Breast epithelium (tissue), 4 donors: ENCODE results near the gene NSG2. TPM values are rescaled to one million over a fixed set of nuclear protein-coding genes. Genes with fewer than 3 reads are reported as not detected.

Experiments
- DNase-seq, 2 donors: peaks; one replicate each; pipeline ENCODE4 v3.0.0-alpha.2; 2019; ENCODE audit warnings: low spot score in 2 of 2
- H3K27ac ChIP-seq, 2 donors: fragments of 200-600 bp; sonication (generic) in 1 of 2; one replicate each; pipeline ENCODE4 v1.5.1; 2016 to 2019; ENCODE audit warnings: mild to moderate bottlenecking in 1 of 2
- H3K27me3 ChIP-seq, 2 donors: fragments of 200-600 bp; sonication (generic) in 1 of 2; one replicate each; pipeline versions ENCODE4 v1.5.1 to v1.6.0; 2017 to 2019; ENCODE audit warnings: control low read depth in 1 of 2, mild to moderate bottlenecking in 1 of 2
- H3K36me3 ChIP-seq: fragments of 200-600 bp; one replicate; pipeline ENCODE4 v1.5.1; 2019
- H3K4me1 ChIP-seq, 2 donors: fragments of 200-600 bp; sonication (generic); one replicate each; pipeline ENCODE4 v1.5.1; 2016 to 2019; ENCODE audit warnings: control low read depth in 1 of 2
- H3K4me3 ChIP-seq, 3 donors: fragments of 200-600 bp; sonication (generic); 1 replicate in 2 of 3; 2 replicates in 1 of 3; pipeline ENCODE4 v1.5.1; 2016 to 2019; ENCODE audit warnings: mild to moderate bottlenecking in 3 of 3, moderate library complexity in 2 of 3
- H3K9me3 ChIP-seq, 2 donors: fragments of 200-600 bp; sonication (generic) in 1 of 2; one replicate each; pipeline ENCODE4 v1.5.1; 2016 to 2019; ENCODE audit warnings: control low read depth in 1 of 2
- CTCF ChIP-seq, 3 donors: fragments of 450-650 bp; IDR thresholded peaks; one replicate each; pipeline ENCODE4 v1.5.1; 2016 to 2017; ENCODE audit warnings: antibody characterized with exemption in 3 of 3, mild to moderate bottlenecking in 3 of 3, moderate library complexity in 3 of 3
- POLR2A ChIP-seq: fragments of 450-650 bp; IDR thresholded peaks from one replicate; pipeline ENCODE4 v1.6.1; 2016; ENCODE audit warnings: antibody characterized with exemption, mild to moderate bottlenecking, moderate library complexity
- POLR2AphosphoS5 ChIP-seq, 3 donors: sonication (generic); formaldehyde crosslinking; IDR thresholded peaks; one replicate each; pipeline ENCODE4 v1.6.1; 2017; ENCODE audit warnings: antibody characterized with exemption in 3 of 3
- intact Hi-C: fragments of 100-400 bp; cut with DNase I; formaldehyde crosslinking; loops from one replicate; pipeline ENCODE4 v1.15.1; 2023; ENCODE audit warnings: low total_unique reads
- total RNA-seq, 3 donors: library from RNA; depleted of rRNA; stranded (reverse); fragments of >200 nt; gene quantifications; one replicate each; pipeline ENCODE4 v1.1.0, GENCODE V29; 2016

The NSG2 gene
- total RNA-seq, 3 donors from 2014 or later = not detected

GRCh38 chr5:174052636-174053035 is 7.1 kb downstream of the NSG2 start:
- Histone ChIP-seq H3K4me1 (no peaks in the 10 kb centered on the region), H3K36me3 (no peaks in the 10 kb centered on the region), H3K9me3 (no peaks in the 10 kb centered on the region), H3K27me3 (peaks cover 0 to 9% of the 10 kb centered on the region in 2 donors), H3K27ac (no peak overlapping the region), H3K4me3 (no peak overlapping the region)
- DNase-seq = no peak
- TF ChIP-seq POLR2A (no peak), CTCF (IDR thresholded peaks at IDR 0.05) (no peak), POLR2AphosphoS5 (IDR thresholded peaks at IDR 0.05) (no peak)
- intact Hi-C loops = no loop called here

DNA sequence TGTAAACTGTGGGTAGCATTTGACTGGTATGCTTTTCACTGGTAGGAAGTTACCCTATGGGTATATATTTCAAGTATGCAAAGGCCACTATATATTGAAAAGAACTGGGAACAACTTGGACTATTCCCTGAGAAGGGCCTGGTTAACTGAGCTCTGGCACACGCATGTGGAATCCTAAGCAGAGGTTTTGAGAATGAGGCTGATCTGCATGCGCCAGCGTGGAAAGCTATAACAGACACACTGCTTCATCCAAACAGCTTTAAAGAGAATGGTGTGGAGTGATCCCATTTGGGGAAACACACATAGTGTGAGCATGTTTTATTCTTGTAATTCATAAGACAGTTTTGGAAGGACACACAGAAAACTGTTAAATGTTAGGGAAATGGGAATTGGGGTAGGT is 8.4 kb downstream of the NSG2 start:
- H3K27me3 ChIP-seq = peaks cover 0 to 8% of the 10 kb centered on the region in 2 donors
- H3K4me3 ChIP-seq = no peak overlapping the region
- no peak overlapping the region for H3K27ac ChIP-seq
- no peaks in the 10 kb centered on the region for H3K9me3 ChIP-seq
- DNase-seq = no peak
- TF ChIP-seq POLR2A (no peak), POLR2AphosphoS5 (IDR thresholded peaks at IDR 0.05) (no peak), CTCF (IDR thresholded peaks at IDR 0.05) (no peak)
- H3K4me1 ChIP-seq = no peaks in the 10 kb centered on the region
- intact Hi-C loops = no loop called here
- no peaks in the 10 kb centered on the region for H3K36me3 ChIP-seq

GRCh38 chr5:174056064-174056847 is 10.8 kb downstream of the NSG2 start:
- intact Hi-C loops = no loop called here
- H3K4me1 ChIP-seq = no peaks in the 10 kb centered on the region

DNA sequence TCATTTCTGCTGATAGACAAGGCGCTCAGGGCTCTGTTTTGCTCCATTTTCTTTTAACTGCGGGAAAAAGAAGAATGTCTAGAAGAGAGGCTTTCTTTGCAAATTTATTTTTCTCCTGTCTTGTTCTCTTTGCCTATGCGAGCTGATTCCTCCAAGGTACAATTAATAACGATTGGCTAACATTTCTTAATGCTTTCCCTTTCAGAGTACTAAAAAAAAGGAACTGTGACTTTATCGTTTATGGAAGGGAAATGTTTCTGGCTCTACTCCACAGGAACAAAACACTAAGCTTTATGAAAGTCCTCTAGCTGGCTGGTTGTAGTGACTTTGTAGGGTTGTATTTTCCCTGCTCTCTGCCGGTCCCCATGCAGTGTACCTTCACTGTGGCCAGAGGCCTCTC is 11.7 kb downstream of the NSG2 start:
- H3K36me3 ChIP-seq = no peaks in the 10 kb centered on the region
- H3K9me3 ChIP-seq = no peaks in the 10 kb centered on the region
- no peak overlapping the region for H3K4me3 ChIP-seq
- intact Hi-C loops = no loop called here
- H3K27ac ChIP-seq = no peak overlapping the region
- no peaks in the 10 kb centered on the region for H3K27me3 ChIP-seq
- TF ChIP-seq POLR2AphosphoS5 (IDR thresholded peaks at IDR 0.05) (no peak), CTCF (IDR thresholded peaks at IDR 0.05) (no peak)
- no peak for DNase-seq
- H3K4me1 ChIP-seq = no peaks in the 10 kb centered on the region

More at GRCh38 chr5:174056064-174056847, 10.8 kb downstream of the NSG2 start:
- Histone ChIP-seq H3K4me3 (no peak overlapping the region), H3K36me3 (no peaks in the 10 kb centered on the region), H3K9me3 (no peaks in the 10 kb centered on the region), H3K27me3 (no peaks in the 10 kb centered on the region), H3K27ac (no peak overlapping the region)
- DNase-seq = no peak
- no peak for TF ChIP-seq POLR2A
- TF ChIP-seq POLR2AphosphoS5 (IDR thresholded peaks at IDR 0.05) = no peak
- no peak for TF ChIP-seq CTCF (IDR thresholded peaks at IDR 0.05)

GRCh38 chr5:174058433-174059122 is 13.1 kb downstream of the NSG2 start:
- Histone ChIP-seq H3K27ac (no peak overlapping the region), H3K4me3 (no peak overlapping the region), H3K4me1 (no peaks in the 10 kb centered on the region), H3K9me3 (no peaks in the 10 kb centered on the region), H3K27me3 (no peaks in the 10 kb centered on the region), H3K36me3 (no peaks in the 10 kb centered on the region)
- TF ChIP-seq CTCF (IDR thresholded peaks at IDR 0.05) (no peak), POLR2AphosphoS5 (IDR thresholded peaks at IDR 0.05) (no peak), POLR2A (no peak)
- intact Hi-C loops = no loop called here
- no peak for DNase-seq
